T-helper 1 cell (primary cell): ENCODE results near the gene MEF2A.
"Not testable (repeated sequence)": the region's sequence is repeated elsewhere in the genome, so short reads cannot be mapped to it uniquely, and the experiment has no call there.

Experiments used
- DNase-seq, 5 donors: peaks; one replicate each; pipeline ENCODE4 v3.0.0-alpha.2; 2012 to 2020

The MEF2A gene

GRCh38 chr15:99651023-99651807 is 85.4 kb downstream of the MEF2A start:
- DNase-seq = no peak

- DNase-seq = no peak
Observed at GRCh38 chr15:99656205-99656604, 90.4 kb downstream of the MEF2A start.

- DNase-seq = no peak
Observed at GRCh38 chr15:99657996-99658395, 92.2 kb downstream of the MEF2A start.

- no peak for DNase-seq
Observed at GRCh38 chr15:99662903-99663302, 97.1 kb downstream of the MEF2A start.

DNA sequence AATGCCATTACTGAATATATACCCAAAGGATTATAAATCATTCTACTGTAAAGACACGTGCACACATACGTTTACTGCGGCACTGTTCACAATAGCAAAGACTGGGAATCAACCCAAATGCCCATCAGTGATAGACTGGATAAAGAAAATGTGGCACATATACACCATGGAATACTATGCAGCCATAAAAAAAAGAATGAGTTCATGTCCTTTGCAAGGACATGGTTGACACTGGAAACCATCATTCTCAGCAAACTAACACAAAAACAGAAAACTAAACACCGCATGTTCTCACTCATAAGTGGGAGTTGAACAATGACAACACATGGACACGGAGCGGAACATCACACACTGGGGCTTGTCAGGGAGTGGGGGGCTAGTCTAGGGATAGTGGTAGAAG is 100.3 kb downstream of the MEF2A start:
- not testable (repeated sequence) for DNase-seq

- no peak for DNase-seq
Observed at GRCh38 chr15:99668533-99669182, 102.9 kb downstream of the MEF2A start.

- DNase-seq = no peak
Observed at GRCh38 chr15:99669250-99669649, 103.5 kb downstream of the MEF2A start.

DNA sequence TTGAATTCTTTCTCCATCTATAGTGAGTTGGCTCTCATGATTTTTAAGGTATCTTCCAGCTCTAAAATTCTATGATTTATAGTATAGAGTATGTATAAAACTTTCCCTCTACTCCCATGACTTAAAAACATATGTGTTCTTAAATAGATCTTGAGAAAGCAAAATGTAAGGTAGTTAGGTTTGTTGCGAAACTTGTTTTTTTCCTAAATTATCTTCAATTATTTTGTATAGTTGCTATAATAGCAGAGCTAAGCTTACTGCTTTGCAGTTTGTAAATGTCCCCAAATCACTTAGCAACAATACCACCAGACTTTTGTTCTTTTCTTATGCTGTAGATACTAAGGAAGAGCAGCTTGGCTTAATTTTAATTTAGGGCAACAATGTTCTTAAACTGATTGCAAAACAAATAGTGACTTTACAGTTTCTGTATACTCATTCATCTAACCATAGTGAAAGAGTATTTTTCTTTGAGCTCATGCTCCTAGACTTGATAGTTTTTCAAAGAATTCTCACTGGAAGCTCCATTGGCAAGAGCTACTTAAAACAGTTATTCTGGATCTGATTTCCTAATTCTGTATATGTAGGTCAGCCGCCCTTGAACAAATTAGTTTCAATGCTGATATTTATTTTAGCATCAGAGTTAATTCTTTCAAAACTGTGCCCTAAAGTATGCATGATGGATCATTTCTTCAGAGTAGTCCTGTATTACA is 106.3 kb downstream of the MEF2A start:
- no peak for DNase-seq

- DNase-seq = no peak
Observed at GRCh38 chr15:99673111-99673510, 107.3 kb downstream of the MEF2A start.

- no peak for DNase-seq
Observed at GRCh38 chr15:99674279-99674678, 108.5 kb downstream of the MEF2A start.

DNA sequence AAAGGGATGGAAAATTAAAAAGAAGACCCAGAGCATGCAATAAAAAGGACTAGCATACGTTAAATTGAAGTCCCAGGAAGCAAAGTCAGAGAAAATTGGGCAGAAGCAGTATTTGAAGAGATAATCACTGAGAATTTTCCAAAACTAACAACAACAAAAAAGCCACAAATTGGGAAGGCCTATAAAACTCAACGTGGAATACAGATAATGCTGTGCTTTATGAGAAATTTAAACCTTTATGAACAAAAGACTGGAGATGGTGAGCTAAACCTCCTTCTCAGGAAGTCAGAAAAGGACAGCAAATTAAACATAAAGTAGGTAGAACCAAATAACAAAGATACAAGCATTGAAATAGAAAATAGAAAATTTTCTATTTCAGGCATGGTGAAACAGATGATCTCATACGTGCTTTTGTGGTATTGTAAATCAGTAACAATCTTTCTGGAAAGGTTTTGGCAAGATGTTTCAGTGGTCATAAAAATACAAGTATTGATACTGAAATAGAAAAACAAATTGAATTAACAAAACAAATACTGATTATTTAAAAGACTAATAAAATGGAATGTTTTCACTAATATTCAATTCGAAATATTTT is 111.9 kb downstream of the MEF2A start:
- DNase-seq = no peak

DNA sequence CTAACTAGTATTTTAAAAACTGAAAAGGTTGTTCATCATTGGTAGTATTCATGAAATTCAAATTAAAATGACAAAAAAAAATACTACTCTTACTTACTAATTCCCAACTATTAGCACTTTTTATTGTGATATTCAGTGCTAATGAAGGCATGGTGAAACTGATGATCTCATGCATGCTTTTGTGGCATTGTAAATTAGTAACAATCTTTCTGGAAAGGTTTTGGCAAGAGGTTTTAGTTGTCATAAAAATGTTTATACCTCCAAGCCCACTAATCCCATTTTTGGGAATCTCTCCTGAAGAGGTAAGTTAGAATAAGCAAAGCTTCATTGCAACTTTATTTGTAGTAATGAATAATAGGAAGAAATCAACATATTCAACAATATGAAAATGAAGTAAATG is 114.5 kb downstream of the MEF2A start:
- no peak for DNase-seq

- DNase-seq = no peak
Observed at GRCh38 chr15:99681990-99682389, 116.2 kb downstream of the MEF2A start.

GRCh38 chr15:99682455-99682854 is 116.7 kb downstream of the MEF2A start:
- peak in 1 of 5 donors; percentile 30 for DNase-seq

DNA sequence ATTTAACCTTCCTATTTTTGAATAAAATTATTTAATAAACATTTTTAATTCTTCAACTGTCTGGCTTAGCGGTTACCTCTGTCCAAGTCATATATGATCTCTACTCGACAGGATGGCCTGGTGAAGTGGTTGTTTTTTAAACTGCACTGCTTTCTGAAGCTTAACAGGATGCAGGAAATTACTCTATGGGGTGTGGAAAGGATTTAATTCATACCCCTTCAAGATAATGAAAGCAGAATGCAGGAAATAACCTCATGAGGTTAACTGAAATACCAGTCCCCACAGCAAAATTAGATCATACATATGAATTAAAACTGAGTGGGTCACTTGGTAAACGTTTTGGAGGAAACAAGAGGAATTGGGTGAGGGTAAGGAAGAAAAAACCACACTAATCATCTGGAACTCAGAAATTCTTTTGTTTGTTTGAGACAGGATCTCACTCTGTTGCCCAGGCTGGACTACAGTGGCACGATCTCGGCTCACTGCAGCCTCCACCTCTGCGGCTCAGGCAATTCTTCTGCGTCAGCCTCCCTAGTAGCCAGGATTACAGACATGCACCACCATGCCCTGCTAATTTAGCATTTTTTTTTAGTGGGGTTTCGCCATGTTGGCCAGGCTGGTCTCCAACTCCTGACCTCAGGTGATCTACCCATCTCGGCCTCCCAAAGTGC is 117.4 kb downstream of the MEF2A start:
- DNase-seq = peak in 1 of 5 donors; percentile 77

- DNase-seq = no peak
Observed at GRCh38 chr15:99686290-99686689, 120.5 kb downstream of the MEF2A start.

DNA sequence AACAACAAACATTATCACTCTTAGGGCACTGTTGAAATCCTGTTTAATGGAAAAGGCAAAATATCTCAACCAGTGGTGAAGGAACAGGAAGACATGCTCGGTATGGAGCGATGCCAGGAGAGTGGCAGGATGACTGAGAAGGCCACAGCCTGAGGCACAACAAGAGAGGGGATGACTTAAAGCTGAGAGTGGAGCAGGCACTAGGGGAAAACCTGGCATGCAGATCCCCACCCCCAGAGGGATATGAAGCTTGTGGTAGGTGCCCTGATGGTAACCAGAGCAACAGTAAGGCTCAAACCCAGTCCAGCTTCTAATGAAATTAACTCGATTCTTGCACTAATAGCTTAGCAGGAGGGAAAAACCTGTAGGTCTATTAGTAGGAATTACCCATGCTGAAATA is 127.0 kb downstream of the MEF2A start:
- DNase-seq = no peak

DNA sequence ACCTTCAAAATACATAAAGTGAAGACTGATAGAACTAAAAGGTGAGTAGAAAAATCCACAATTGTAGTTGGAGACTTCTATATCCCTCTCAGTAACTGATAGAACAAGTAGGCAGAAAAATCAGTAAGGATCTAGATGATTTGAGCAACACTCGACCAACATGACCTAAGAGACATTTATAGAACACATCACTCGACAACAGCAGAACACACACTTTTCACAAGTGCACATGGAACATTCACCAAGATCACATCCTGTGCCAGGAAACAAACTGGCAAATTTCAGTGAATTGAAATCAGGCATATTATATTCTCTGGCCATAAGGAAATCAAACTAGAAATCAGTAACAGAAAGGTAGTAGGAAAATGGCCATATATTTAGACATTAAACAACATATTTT is 130.3 kb downstream of the MEF2A start:
- DNase-seq = no peak

- no peak for DNase-seq
Observed at GRCh38 chr15:99702895-99703602, 137.3 kb downstream of the MEF2A start.

DNA sequence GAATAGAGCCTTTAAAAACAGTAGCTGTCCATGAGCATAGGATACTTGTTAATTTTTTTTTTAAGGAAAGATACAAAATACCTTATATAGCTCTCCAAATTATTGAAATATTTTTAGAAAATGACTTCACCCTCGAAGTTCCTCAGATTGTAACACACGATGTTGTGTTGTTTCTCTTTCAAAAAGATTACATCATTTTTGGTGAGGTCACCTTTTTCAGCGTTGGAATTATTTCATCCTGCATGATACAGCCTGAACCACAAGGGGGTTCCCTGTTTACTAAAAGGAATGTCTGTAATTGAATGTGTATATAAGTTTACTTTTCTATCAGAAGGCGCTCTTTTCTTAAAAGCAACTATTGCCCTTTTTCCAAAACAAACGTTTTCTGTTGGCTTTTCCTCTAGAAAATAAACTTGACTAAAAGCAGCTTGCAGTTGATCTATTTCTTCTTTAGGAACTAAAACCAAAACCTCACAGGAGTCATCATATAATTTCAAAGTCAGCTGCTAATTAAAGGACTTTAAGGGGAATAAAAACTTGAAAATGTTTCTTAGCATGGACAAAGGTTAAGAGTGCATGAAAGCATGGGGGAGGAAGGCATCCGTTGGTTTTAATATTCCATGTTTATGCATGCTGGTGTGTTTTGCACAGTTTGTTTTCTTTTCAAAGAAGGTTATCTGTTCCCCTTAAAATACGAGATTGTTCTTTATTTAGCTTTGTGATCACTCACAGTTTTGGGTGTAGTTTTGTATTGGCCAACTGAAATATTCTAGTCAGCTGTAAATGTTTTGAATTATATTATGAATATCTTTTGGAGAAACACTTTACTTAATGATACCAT is 138.0 kb downstream of the MEF2A start:
- DNase-seq = peak in 1 of 5 donors; percentile 55

GRCh38 chr15:99704444-99704838 is 138.7 kb downstream of the MEF2A start:
- peak in 2 of 5 donors; percentile 35 to 80 for DNase-seq
